Myocyte (in vitro differentiated cells): ENCODE measurements around the gene FTO. TPM values are rescaled to one million over a fixed set of nuclear protein-coding genes. Genes with fewer than 3 reads are reported as not detected.
"Not testable (repeated sequence)": the region's sequence is repeated elsewhere in the genome, so short reads cannot be mapped to it uniquely, and the experiment has no call there.

ENCODE experiments used
- DNase-seq: peaks from one replicate; pipeline ENCODE4 v3.0.0-alpha.2; 2012; ENCODE audit warnings: low read depth
- polyA plus RNA-seq: library from polyadenylated mRNA; unstranded; fragments of >200 nt; gene quantifications from one replicate; pipeline ENCODE4 v1.2.1, GENCODE V29; 2012; ENCODE audit warnings: missing spikeins
- total RNA-seq: library from RNA; depleted of rRNA; stranded (reverse); fragments of >200 nt; gene quantifications from 2 replicates; pipeline ENCODE4 v1.2.3, GENCODE V29; 2014

FTO gene
- 121 and 137 TPM in 2 replicates for total RNA-seq
- polyA plus RNA-seq = 140 TPM

DNA sequence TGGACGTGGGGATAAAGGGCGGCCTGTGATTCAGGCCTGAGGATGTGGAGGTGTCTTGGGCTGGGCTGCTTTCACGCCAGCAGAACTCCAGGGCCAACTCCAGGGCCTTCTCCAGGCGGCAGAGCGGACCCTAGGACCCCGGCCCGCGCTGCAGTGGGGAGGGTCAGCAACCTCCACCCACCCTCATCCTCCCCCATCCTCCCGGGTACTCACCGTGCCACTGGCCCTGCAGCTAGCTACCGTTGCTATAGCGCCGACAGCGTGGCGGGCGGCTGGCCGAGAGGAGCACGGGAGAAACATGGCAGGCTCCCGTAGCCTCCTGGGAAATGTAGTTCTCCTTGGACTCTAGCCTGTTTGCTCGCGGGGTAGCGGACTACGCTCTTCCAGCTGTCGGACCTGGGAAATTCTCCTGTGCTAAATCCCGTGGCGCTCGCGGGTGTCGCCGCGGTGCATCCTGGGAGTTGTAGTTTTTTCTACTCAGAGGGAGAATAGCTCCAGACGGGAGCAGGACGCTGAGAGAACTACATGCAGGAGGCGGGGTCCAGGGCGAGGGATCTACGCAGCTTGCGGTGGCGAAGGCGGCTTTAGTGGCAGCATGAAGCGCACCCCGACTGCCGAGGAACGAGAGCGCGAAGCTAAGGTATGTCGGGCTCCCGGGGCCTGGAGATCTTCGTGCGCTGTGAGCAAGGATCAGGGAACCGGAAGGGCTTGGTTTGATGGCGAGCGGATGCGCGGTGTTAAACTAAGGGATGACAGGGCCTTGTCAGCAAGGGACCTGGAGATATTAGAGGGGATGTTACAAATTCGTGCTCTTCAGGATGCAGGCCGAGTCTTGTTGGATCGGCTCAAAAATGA is at the start of gene FTO, which contains the start of gene RPGRIP1L:
Gene FTO (plus strand): TSS at position 567 of the 855 bp plus-strand sequence.
Gene RPGRIP1L (minus strand): TSS at position 270 of the 855 bp plus-strand sequence. CDS start 3,136 bp downstream, outside the sequence.
- DNase-seq = peak; percentile 100

DNA sequence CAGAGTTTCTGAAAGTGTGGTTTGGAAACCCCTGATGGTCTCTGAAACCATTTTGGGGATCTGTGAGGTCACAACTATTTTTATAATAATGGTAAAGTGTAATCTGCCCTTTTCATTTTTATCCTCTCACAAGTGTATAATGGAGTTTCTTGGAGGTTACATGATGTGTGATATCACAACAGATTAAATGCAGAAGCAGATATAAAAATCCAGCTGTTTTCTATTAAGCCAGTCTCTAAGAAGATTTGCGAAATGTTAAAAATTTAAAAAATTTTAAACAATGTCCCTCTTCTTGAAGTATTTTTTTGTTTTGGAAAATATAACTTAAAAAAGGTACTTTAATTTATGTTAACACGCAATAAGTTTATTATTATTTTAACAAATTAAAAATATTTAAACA is 49.0 kb upstream of the FTO start:
- no peak for DNase-seq

DNA sequence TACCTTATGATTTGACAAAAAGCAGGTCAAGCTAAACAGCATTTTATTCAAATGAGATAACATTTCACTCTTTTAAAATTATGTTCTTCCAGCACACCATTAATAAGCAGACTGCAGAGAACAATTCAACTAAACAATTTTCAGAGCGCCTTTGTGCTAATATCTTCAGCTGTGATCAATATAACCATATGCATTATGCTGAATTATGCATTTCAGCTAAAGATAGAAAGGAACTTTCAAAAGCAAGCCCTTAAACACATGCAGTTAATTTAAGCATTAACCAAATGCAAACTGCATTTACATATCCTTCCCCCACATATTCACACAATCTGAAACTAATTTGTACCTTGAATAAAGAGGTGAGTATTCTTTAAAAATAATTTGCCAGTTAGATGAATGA is 41.9 kb upstream of the FTO start:
- DNase-seq = no peak

DNA sequence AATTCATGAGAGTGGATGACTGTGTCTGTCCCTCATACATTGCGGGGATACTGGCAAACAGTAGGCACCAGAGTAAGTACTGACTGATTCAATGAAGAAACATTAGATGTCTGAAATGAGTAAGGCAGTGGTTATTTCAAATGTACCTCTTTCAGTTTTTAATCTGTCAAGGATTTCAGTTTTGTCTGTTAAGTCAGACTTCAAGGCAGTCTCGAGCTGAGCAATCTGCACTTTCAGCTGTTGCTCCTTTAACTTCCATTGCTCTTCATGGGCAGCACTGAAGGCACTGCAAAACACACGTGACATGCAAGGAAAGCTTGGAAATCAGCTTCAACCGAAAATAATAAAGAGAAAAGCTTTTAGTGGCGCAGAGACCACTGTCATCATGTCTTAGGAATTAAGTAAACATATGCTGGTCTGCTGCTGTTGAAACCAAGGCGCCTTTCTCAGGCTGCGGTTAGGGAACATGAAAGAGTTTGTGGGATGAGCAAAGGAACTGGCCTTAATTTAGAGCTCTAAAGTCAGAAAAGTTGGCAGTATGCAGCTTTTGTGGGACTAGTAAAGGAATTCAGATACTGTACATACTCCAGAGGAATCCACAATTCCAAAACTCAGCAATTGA is 39.1 kb upstream of the FTO start:
- DNase-seq = peak; percentile 93

DNA sequence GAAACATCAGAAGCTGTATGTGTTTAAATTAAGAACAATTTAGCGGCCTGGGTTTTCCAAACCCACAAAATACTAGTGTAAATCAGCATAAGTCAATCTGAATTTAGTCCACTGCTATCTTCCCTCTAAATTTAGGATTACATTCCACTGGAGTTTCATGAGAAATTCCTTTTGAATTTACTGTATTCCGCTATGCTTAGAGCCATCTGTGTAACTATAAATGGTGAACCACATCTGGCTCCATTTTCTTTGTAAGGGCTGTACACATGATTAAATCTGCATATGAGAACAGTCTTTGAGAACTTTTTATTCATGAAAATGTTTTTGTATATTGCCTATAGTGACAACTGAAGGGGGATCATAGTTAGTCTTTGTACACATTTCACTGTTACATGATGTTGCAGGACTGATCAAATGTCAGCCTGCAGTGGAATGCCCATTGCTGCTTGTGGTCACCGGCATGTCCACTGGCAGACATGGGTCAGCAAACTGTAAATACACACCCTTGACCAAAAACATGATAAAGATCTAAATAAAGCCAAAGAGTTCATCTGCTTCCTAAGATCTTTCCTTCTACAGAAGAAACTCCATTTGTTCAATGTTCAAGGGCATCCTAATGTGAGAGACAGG is 37.1 kb upstream of the FTO start:
- peak; percentile 83 for DNase-seq

DNA sequence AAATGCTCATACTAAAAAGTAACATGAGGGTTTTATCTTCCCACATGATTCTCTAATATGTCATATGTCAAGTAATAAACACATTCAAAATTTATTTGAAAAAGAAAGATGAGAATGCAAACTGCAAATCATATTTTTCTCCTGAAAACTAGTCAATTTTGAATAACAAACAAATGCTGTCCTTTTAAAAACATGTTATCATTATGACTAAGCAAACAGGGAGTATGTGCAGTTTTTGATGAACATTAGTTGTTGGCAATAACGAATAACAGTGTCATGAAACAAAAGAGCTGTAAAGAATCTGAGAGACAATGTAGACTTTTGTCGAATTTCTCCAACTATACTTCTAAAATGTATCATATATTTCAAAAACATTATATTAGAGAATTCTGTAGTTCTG is 35.1 kb upstream of the FTO start:
- DNase-seq = no peak

DNA sequence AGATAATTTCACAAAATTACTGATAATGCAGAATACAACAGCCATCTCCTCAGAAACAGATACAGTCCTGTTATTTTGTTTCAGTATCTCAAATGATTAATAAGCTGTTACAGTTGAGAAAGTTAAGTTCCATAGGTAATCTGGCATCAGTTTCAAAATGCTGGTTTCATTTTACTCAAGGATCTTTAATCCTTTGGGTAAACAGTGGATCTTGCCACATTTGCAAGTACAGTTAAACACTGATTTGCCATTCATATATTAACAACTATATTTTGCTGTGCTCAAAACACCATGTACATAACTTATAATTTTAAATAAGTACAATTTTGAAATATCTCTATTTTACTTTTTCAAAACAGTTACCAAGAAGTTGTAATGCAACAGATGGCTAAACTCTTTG is 31.5 kb upstream of the FTO start:
- no peak for DNase-seq

DNA sequence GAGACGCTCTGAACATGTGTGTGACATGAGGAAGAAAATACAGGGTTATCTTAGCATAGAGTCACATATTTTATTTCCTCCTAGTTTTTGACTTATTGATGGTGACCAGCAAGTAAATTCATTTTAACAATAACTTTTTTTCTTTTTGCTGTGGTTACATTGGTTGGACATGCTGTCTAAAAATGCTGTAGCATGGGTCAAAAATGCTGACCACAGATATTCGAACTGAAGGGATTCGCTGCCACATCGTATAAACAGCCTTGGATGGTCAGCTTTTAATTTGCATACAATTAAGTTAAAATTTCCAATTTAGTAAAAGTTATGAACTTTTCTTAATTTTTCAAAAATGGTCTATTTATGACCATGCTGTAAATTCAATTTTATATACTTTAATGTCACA is 30.8 kb upstream of the FTO start:
- no peak for DNase-seq

DNA sequence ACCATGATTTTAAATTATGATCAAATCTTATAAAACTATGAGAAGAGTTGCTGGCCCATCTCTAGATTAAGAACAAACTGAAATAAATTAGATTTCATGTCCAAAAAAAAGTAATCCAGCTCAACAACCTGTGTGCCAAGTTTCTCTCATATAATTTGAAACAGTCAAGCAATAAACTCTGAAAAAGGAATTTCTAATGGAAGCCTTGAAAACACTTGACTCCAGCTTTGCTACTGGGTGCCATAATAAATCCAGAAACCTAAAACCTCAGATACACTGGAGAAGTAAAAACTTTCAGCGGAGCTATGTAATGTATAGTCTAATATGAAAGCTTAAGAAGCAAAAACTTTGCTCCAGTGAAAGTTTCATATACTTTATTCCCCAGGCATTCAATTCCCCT is 25.8 kb upstream of the FTO start:
- DNase-seq = no peak

DNA sequence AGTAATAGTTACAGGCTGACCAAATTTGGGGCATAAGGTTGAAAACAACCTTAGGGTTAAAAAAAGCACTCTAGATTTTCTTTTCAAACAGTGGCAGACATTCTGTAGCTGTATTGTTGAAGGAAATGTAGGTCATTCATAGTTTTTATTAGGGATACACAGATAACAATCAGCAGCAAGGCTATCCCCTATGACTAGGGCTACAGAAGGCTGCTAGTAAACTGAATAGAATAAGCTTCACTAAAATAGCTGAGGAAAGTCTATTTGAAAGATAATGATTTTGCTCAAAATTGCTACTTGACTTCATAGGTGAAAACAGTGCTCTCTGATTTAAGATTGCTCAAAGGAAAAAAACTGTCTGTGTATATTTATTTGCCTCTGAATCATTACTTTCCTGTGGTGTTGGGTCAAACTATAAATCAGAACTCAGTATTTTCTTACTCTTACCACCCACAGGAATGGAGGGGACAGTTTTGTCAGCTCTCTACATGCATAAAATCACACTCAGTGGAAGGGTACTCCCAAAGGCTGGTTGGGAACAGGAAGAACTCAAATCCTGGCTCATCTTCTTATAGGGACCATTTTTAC is 25.1 kb upstream of the FTO start:
- no peak for DNase-seq

DNA sequence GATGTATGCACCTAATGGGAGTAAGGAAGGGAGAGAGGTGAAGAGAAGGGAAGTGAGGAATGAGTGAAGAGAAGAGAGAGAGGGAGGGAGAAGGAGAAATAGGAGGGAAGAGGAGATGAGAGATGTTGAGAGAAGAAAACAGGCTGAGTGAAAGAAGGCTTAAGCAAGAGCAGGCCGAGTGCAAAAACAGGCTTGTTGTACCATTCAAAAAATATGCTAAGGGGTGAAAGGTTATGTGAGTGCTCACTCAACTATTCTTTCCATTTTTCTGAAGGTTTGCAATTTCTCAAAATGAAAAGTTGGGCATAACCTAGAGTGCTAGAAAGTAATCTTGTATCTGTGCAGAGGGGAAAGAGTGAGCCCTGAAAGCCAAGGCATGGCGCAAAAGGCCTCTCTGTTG is 23.2 kb upstream of the FTO start:
- no peak for DNase-seq

DNA sequence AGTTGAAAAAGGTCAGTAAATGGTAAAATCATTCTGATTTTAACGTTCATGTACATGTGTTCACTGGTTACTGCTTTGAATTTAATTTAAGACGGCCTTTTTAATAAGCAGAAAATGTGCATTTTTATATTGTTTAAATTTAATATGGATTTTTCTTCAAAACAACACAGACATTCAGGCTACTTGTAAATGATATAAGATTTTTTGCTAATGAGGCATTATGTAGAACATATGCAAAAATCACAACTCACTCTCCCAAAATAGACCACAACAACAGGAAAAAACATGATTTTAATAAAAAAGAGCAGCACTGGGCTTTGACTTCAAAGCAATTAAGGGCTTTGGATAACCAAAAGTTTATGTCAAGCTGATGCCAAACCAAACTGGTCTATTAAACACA is 22.6 kb upstream of the FTO start:
- DNase-seq = no peak

DNA sequence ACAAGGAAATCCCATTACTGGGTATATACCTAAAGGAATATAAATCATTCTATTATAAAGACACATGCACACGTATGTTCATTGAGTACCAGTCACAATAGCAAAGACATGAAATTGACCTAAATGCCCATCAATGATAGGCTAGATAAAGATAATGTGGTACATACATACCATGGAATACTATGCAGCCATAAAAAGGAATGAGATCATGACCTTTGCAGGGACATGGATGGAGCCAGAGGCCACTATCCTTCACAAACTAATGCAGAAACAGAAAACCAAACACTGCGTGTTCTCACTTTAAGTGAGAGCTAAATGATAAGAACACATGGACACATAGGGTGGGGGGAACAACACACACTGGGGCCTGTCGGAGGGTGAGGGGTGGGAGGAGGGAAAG is 18.6 kb upstream of the FTO start:
- not testable (repeated sequence) for DNase-seq

DNA sequence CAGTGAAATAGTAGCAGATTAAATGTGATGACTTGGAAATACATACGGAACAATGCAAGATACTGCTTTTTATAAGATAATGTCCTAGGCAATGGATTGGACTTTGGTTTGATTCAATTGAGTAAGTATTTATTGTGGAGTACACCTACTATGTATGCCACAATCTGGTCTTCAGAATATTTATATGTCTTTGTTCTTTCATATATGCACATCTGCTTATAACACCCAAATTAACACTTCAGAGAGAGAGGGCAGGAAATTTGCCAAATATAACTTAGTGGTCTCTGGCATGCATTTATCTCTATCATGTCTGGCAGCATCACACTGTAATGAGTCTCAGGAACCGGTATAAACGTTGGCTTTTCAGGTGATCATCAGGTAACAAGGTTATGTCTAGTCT is 17.2 kb upstream of the FTO start:
- no peak for DNase-seq

DNA sequence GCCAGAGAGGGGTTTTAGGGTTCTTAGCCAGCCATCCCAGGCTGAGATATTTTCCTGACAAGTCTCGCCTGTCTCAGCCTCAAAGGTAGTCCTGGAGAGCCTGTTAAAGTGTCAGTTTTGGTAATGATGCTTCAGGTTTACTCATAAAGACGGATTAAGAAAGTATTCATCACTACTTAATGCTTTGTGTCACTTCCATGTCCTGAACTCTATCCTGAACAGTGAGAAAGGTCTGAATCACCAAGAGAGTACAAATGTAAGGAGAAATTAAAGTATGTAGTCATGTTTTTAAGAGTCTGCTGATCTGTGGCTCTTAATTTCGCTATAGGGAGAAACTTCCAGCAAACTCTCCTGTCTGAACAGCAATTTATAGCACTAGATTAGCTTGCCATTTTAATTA is 14.3 kb upstream of the FTO start:
- DNase-seq = no peak

DNA sequence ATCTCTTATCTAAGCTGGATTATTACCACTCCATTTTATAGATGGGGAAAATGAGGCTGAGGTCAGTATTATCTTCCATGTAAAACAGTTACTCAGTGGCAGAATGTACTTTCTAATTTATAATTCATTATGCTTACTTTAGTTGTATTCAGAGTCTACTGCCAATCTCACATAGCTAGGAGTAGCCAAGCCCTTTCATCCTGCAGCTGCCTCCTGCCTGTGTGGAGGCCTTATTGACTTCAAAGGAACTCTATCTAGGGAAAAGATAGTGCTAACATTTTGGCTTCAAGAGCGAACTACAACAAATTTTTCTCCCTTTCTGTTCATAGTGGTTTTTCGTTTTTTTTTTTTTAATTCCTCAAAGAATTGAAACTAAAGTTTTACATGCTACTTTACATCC is 13.2 kb upstream of the FTO start:
- no peak for DNase-seq

DNA sequence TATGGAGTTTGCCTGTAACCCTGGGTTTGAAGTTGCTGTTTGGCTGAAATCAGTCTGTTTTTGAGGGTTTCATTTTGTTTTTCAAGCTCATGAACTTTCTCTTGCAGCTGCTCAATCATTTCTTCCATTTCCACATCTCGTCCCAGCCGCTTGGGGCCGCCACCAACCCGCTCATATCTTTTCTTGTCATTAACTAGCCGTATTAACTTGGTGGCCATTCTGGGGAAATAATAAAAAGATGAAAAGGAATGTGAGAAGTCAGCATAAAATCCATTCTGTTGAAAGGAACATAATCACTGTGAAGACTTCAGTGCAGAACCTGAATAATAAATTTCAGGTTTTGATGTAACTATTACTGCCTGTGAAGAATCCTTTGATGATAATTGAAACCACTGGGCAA is 11.8 kb upstream of the FTO start:
- no peak for DNase-seq

DNA sequence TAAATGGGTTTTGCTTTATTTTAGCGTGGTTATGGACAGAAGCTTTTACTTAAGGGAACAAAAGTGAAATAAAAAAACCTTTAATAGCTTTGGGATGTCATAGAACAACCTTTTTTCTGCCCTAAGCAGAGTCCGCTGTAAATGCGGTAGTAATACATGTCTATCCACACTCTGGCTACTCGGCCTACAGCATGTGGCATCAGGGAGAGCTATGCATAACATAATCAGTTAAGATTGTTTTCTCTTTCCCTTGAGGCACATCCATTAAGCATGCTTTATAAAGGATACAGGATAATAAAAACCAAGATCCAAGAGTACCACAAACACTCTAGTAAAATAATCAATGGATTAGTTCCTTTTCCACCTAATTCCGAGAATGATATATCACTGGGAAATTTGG is 10.6 kb upstream of the FTO start:
- no peak for DNase-seq

DNA sequence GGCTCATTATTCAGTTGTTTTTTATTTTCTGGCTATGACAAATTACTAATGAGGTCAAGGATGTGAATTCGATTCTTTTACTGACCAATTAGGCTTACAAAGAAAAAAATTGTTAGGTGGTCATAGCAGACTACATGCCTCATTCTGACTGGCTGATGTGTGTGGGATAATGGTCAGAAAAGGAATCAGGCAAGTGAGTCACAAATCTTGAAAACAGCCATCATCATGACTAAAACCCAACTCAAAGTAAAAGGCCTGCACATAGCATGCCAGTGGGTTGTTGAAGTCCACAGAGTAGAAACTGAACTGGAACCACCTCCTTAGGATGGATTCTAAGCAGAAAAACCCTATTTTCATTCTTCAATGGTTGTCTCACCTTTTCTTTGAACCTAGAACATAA is 8.9 kb upstream of the FTO start:
- peak; percentile 41 for DNase-seq

DNA sequence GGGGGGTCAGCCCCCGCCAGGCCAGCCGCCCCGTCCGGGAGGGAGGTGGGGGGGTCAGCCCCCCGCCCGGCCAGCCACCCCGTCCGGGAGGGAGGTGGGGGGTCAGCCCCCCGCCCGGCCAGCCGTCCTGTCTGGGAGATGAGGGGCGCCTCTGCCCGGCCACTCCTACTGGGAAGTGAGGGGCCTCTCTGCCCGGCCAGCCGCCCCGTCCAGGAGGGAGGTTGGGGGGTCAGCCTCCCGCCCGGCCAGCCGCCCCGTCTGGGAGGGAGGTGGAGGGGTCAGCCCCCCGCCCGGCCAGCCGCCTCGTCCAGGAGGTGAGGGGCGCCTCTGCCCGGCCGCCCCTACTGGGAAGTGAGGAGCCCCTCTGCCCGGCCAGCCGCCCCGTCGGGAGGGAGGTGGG is 5.7 kb upstream of the FTO start:
- DNase-seq = not testable (repeated sequence)

DNA sequence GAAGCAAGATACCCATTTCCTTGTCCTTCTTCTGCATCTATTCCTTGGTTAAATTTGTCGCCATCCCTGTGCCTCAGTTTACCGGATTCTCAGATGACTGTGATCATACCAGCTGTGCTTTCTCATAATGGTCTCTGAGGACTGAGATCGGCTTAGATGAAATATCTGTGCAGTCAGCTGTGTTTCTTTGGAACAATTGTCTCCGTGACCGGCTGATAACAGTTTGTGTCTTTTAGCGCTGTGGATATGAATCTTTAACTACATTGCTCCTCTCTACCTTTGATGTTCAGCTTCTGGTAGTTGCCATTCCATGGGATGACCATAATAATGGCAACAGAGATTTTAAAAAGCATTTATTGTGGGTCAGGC is 473 bp downstream of the FTO start:
- DNase-seq = no peak

DNA sequence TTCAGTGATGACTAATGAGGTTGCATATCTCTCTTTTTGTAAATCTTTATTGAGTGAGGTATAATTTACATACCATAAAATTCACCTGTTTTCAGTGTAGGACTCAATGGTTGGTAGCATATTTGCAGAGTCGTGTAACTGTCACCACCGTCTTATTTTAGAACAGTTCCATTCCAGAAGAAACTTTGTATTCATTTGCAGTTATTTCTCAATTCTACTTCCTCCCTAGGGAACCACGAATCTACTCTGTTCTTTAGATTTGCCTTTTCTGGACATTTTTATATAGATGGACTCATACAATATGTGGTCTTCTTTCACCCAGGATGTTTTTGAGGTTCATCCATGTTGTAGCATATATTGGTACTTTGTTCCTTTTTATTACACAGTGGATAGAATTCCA is 3.7 kb downstream of the FTO start:
- DNase-seq = no peak
